RWPE2 (cell line): ENCODE results near the gene TSPAN6.

Source experiments
- ATAC-seq: fragments of 200-7000 bp; cut with Tn5 transposase; 3 replicates; pipeline ENCODE4 v1.9.1; 2021; ENCODE audit warnings: low read depth
- DNase-seq: peaks from one replicate; pipeline ENCODE4 v3.0.0-alpha.2; 2020; ENCODE audit warnings: low spot score
- H3K27ac ChIP-seq: fragments of 450-650 bp; 2 replicates; pipeline ENCODE4 v1.5.1; 2017; ENCODE audit warnings: mild to moderate bottlenecking; ENCODE audit not compliant: poor library complexity, severe bottlenecking
- H3K27me3 ChIP-seq: fragments of 250-450 bp; sonication (Bioruptor Pico); 2 replicates; pipeline ENCODE4 v1.5.1; 2021; ENCODE audit warnings: mild to moderate bottlenecking, moderate library complexity; ENCODE audit not compliant: insufficient read depth, poor library complexity, severe bottlenecking
- H3K36me3 ChIP-seq: fragments of 250-450 bp; sonication (Bioruptor Pico); 2 replicates; pipeline ENCODE4 v1.5.1; 2020; ENCODE audit warnings: low read depth, mild to moderate bottlenecking, moderate library complexity
- H3K4me1 ChIP-seq: fragments of 250-450 bp; sonication (Bioruptor Pico); 2 replicates; pipeline ENCODE4 v1.5.1; 2021; ENCODE audit warnings: mild to moderate bottlenecking, moderate library complexity; ENCODE audit not compliant: insufficient read depth, poor library complexity, severe bottlenecking
- H3K4me3 ChIP-seq: fragments of 250-450 bp; sonication (Bioruptor Pico); 2 replicates; pipeline ENCODE4 v1.5.1; 2021; ENCODE audit warnings: mild to moderate bottlenecking, moderate library complexity; ENCODE audit not compliant: severe bottlenecking
- H3K9me3 ChIP-seq: fragments of 250-450 bp; sonication (Bioruptor Pico); 2 replicates; pipeline ENCODE4 v1.5.1; 2021; ENCODE audit warnings: mild to moderate bottlenecking, moderate library complexity; ENCODE audit not compliant: severe bottlenecking
- CTCF ChIP-seq: fragments of 450-650 bp; IDR thresholded peaks from one replicate; pipeline ENCODE4 v1.5.1; 2017; ENCODE audit warnings: mild to moderate bottlenecking, moderate library complexity; ENCODE audit not compliant: poor library complexity, severe bottlenecking

TSPAN6 gene

GRCh38 chrX:100681599-100681998 is 45.0 kb upstream of the TSPAN6 start:
- TF ChIP-seq CTCF, result no peak
- no peak for ATAC-seq
- no peaks in the 10 kb centered on the region for H3K9me3 ChIP-seq

DNA sequence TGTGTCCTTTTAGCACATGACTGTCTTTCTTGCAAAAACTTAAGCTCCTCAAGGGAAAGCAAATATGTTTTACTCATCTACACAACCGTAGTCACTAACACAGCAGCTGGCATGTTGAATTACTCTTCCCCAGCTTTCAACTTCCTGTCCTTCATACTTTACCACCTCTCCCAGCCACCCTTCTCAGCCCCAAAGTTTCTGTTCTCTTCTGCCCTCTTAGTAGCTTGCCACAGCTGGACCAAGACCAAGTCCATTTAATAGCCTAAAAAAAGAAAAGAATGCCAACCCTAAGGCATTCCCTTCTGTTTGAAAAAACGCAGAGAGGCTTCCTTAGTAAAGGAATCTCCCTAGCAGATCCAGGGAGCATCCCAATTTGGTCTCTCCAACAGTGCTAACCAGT is 44.1 kb upstream of the TSPAN6 start:
- H3K36me3 ChIP-seq, result no peaks in the 10 kb centered on the region
- no peaks in the 10 kb centered on the region for H3K9me3 ChIP-seq
- H3K27ac ChIP-seq, result no peak overlapping the region
- H3K4me3 ChIP-seq, result no peak overlapping the region
- DNase-seq (no peak), ATAC-seq (no peak)
- no peaks in the 10 kb centered on the region for H3K27me3 ChIP-seq
- no peaks in the 10 kb centered on the region for H3K4me1 ChIP-seq
- TF ChIP-seq CTCF, result no peak

More at GRCh38 chrX:100681599-100681998, 45.0 kb upstream of the TSPAN6 start:
- H3K4me3 ChIP-seq, result no peak overlapping the region
- no peak overlapping the region for H3K27ac ChIP-seq
- no peak for DNase-seq
- H3K4me1 ChIP-seq, result no peaks in the 10 kb centered on the region
- H3K27me3 ChIP-seq, result no peaks in the 10 kb centered on the region
- H3K36me3 ChIP-seq, result no peaks in the 10 kb centered on the region

GRCh38 chrX:100677611-100678181 is 41.1 kb upstream of the TSPAN6 start:
- Histone ChIP-seq H3K27me3 (no peaks in the 10 kb centered on the region), H3K4me1 (no peaks in the 10 kb centered on the region), H3K4me3 (no peak overlapping the region), H3K27ac (no peak overlapping the region), H3K36me3 (no peaks in the 10 kb centered on the region), H3K9me3 (no peaks in the 10 kb centered on the region)
- DNase-seq (no peak), ATAC-seq (no peak)
- TF ChIP-seq CTCF, result no peak

- no peaks in the 10 kb centered on the region for H3K36me3 ChIP-seq
- DNase-seq (no peak), ATAC-seq (no peak)
- H3K27ac ChIP-seq, result no peak overlapping the region
- H3K9me3 ChIP-seq, result no peaks in the 10 kb centered on the region
- no peak overlapping the region for H3K4me3 ChIP-seq
- no peak for TF ChIP-seq CTCF
- no peaks in the 10 kb centered on the region for H3K27me3 ChIP-seq
- no peaks in the 10 kb centered on the region for H3K4me1 ChIP-seq
These were observed 38.1 kb upstream of the TSPAN6 start for GRCh38 chrX:100674705-100675104.

DNA sequence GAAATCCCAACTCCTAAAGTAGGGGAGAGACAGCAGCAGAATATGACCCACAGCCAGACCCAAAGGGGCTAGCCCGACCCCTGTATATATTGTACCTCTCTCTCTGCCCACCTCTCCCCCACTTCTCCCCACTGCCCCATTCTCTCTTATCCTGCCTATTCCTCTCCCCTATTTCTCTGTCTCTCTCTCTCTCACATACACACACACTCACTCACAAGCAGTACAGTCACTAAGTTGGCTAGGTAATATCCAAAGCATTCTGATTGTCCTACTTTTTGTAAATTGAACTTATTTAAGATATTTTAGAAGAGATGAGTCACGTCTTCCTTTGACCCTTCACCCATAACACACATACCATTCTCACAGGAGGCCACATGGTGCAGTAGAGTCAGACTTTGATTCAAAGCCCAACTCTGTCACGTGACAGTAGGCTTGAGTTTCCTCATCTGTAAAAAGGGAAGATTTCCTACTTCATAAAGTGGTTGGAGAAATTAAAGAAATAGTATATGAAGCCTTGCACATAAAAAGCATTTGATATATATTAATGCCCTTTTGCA is 36.9 kb upstream of the TSPAN6 start:
- H3K27me3 ChIP-seq, result no peaks in the 10 kb centered on the region
- H3K36me3 ChIP-seq, result no peaks in the 10 kb centered on the region
- no peak for ATAC-seq
- no peaks in the 10 kb centered on the region for H3K4me1 ChIP-seq
- H3K9me3 ChIP-seq, result no peaks in the 10 kb centered on the region
- no peak for DNase-seq
- H3K4me3 ChIP-seq, result no peak overlapping the region
- no peak overlapping the region for H3K27ac ChIP-seq
- no peak for TF ChIP-seq CTCF
